HepG2 (cell line): Measurements from ENCODE around the gene IL17C. TPM values are rescaled to one million over a fixed set of nuclear protein-coding genes. Genes with fewer than 3 reads are reported as not detected.
"Not testable (repeated sequence)": the region's sequence is repeated elsewhere in the genome, so short reads cannot be mapped to it uniquely, and the experiment has no call there.

ENCODE experiments used
- ATAC-seq: fragments of 200-7000 bp; cut with Tn5 transposase; 3 replicates; pipeline ENCODE4 v1.9.1; 2020; ENCODE audit warnings: mild to moderate bottlenecking, moderate library complexity
- BruUV-seq: library from RNA; stranded (reverse); fragments of 400-500 nt; replicated peaks from 2 replicates; lab custom pipeline; 2021; lab: Mats Ljungman, UMichigan
- CTCF ChIA-PET: fragments of 300-600 bp; formaldehyde crosslinking; extraction: SDS; loops from one replicate; lab custom pipeline; 2021; ENCODE audit warnings: low total read pairs, inconsistent platforms, low intra/inter-chr PET ratio; lab: Yijun Ruan, JAX
- POLR2A ChIA-PET: fragments of 350-600 bp; sonication (Branson Sonifier 250); formaldehyde crosslinking; loops from one replicate; lab custom pipeline; 2020; ENCODE audit warnings: antibody characterized with exemption, inconsistent platforms; lab: Yijun Ruan, JAX
- DNase-seq: peaks from one replicate; pipeline ENCODE4 v3.0.0-alpha.2; 2015; ENCODE audit warnings: low spot score
- FAIRE-seq: peaks from 3 replicates; lab custom pipeline; 2011; peaks lifted over from hg19 to GRCh38; lab: Jason Lieb, UNC
- H2AFZ ChIP-seq: one replicate; pipeline ENCODE4 v1.6.1; 2011; ENCODE audit warnings: low read length, inconsistent platforms
- H3K27ac ChIP-seq: fragments of 300-600 bp; 3 replicates; pipeline ENCODE4 v1.8.0; 2011; ENCODE audit warnings: mixed run types, mild to moderate bottlenecking, mixed read lengths, low read length, inconsistent platforms; ENCODE audit not compliant: insufficient read depth; ENCODE audit errors: extremely low read length
- H3K27me3 ChIP-seq, 2 experiments: fragments of 200-600 bp in 1 of 2; 2 replicates in 1 of 2; 3 replicates in 1 of 2; pipeline versions ENCODE4 v1.6.0 to v1.8.0; 2011; ENCODE audit warnings: low read length in 2 of 2, mild to moderate bottlenecking in 2 of 2, moderate library complexity in 2 of 2, inconsistent platforms in 1 of 2; ENCODE audit not compliant: insufficient read depth in 2 of 2, control insufficient read depth in 1 of 2
- H3K36me3 ChIP-seq, 2 experiments: fragments of 200-600 bp in 1 of 2; replicated peaks in 1 of 2; 2 replicates in 1 of 2; 3 replicates in 1 of 2; pipeline versions ENCODE4 v1.5.1 to v1.8.0; 2011; ENCODE audit warnings: low read length in 2 of 2, inconsistent platforms in 1 of 2; ENCODE audit not compliant: insufficient read depth in 2 of 2, control insufficient read depth in 1 of 2
- H3K4me1 ChIP-seq: 2 replicates; pipeline ENCODE4 v1.5.1; 2012; ENCODE audit warnings: low read length, inconsistent platforms; ENCODE audit not compliant: insufficient read depth
- H3K4me2 ChIP-seq: 2 replicates; pipeline ENCODE4 v1.6.0; 2011; ENCODE audit warnings: low read depth, low read length, inconsistent platforms
- H3K4me3 ChIP-seq, 3 experiments: fragments of 200-600 bp in 1 of 3; sonication (generic), shearing (Covaris generic) in 1 of 3; replicated peaks in 1 of 3; 2 replicates each; pipeline ENCODE4 v1.5.1; 2011 to 2016; ENCODE audit warnings: low read length in 3 of 3, inconsistent platforms in 2 of 3, low read depth in 2 of 3, mild to moderate bottlenecking in 2 of 3, control low read depth in 1 of 3, mixed read lengths in 1 of 3; ENCODE audit not compliant: insufficient read depth in 1 of 3
- H3K79me2 ChIP-seq: one replicate; pipeline ENCODE4 v1.6.1; 2011; ENCODE audit warnings: low read length, inconsistent platforms; ENCODE audit not compliant: insufficient read depth
- H3K9ac ChIP-seq: 2 replicates; pipeline ENCODE4 v1.6.0; 2011; ENCODE audit warnings: mild to moderate bottlenecking, low read depth, low read length, inconsistent platforms; ENCODE audit not compliant: insufficient read depth
- H3K9me3 ChIP-seq: 2 replicates; pipeline ENCODE4 v1.5.1; 2012; ENCODE audit warnings: mild to moderate bottlenecking, low read length
- H4K20me1 ChIP-seq: 2 replicates; pipeline ENCODE4 v1.6.0; 2011; ENCODE audit warnings: inconsistent platforms, mild to moderate bottlenecking, low read length, moderate library complexity; ENCODE audit not compliant: insufficient read depth
- DPF2 ChIP-seq: sonication (generic); formaldehyde crosslinking; IDR thresholded peaks from 2 replicates; pipeline ENCODE4 v1.4.0; 2020; ENCODE audit warnings: mild to moderate bottlenecking, low read depth, missing genetic modification reagents, borderline replicate concordance
- EHMT2 ChIP-seq: fragments of 200-600 bp; sonication (generic); IDR thresholded peaks from 2 replicates; pipeline ENCODE4 v1.7.0; 2017; ENCODE audit warnings: antibody characterized with exemption, low read depth, low read length, borderline replicate concordance
- NCOA5 ChIP-seq: sonication (generic); formaldehyde crosslinking; IDR thresholded peaks from 2 replicates; pipeline ENCODE4 v1.4.0; 2020; ENCODE audit warnings: missing genetic modification reagents
- POLR2A ChIP-seq, 2 experiments: IDR thresholded peaks; 2 replicates each; pipeline ENCODE4 v1.6.1; 2011; ENCODE audit warnings: low read depth in 2 of 2, low read length in 2 of 2, mild to moderate bottlenecking in 1 of 2, moderate library complexity in 1 of 2; ENCODE audit not compliant: insufficient read depth in 1 of 2
- SETDB1 ChIP-seq: sonication (generic); formaldehyde crosslinking; IDR thresholded peaks from 2 replicates; pipeline ENCODE4 v1.5.1; 2020; ENCODE audit warnings: missing genetic modification reagents, mild to moderate bottlenecking, borderline replicate concordance
- SOX6 ChIP-seq, 2 experiments: fragments of 450-650 bp in 1 of 2; sonication (generic) in 1 of 2; formaldehyde crosslinking in 1 of 2; IDR thresholded peaks; 2 replicates each; pipeline versions ENCODE4 v1.4.0 to v1.6.1; 2017 to 2020; ENCODE audit warnings: antibody characterized with exemption in 1 of 2, mild to moderate bottlenecking in 1 of 2, missing genetic modification reagents in 1 of 2
- ZFP1 ChIP-seq: IDR thresholded peaks from 2 replicates; pipeline ENCODE4 v1.6.1; 2016
- ZFP36L1 ChIP-seq: sonication (generic); formaldehyde crosslinking; IDR thresholded peaks from 2 replicates; pipeline ENCODE4 v1.8.0; 2022; ENCODE audit warnings: mild to moderate bottlenecking, missing genetic modification reagents, moderate library complexity
- ZNF235 ChIP-seq: sonication (generic); formaldehyde crosslinking; IDR thresholded peaks from 2 replicates; pipeline ENCODE4 v1.8.1; 2023; ENCODE audit warnings: mild to moderate bottlenecking, missing genetic modification reagents, borderline replicate concordance
- ZNF256 ChIP-seq: sonication (generic); formaldehyde crosslinking; conservative IDR thresholded peaks from 2 replicates; pipeline ENCODE4 v1.4.0; 2020; ENCODE audit warnings: missing genetic modification reagents
- ZNF724P ChIP-seq: sonication (generic); formaldehyde crosslinking; IDR thresholded peaks from 2 replicates; pipeline ENCODE4 v1.8.0; 2022; ENCODE audit warnings: missing genetic modification reagents, borderline replicate concordance
- ZNF749 ChIP-seq: sonication (generic); formaldehyde crosslinking; IDR thresholded peaks from 2 replicates; pipeline ENCODE4 v1.8.0; 2022; ENCODE audit warnings: mild to moderate bottlenecking, missing genetic modification reagents, moderate library complexity, borderline replicate concordance
- ZNF768 ChIP-seq: sonication (generic); formaldehyde crosslinking; IDR thresholded peaks from 2 replicates; pipeline ENCODE4 v1.4.0; 2020; ENCODE audit warnings: missing genetic modification reagents
- ZNF782 ChIP-seq: sonication (generic); formaldehyde crosslinking; IDR thresholded peaks from 2 replicates; pipeline ENCODE4 v1.4.0; 2020; ENCODE audit warnings: missing genetic modification reagents, mild to moderate bottlenecking, borderline replicate concordance
- WGBS: methylation state at CpG from one replicate; pipeline ENCODE4 v1.1.6; 2017; ENCODE audit warnings: low lambda C conversion rate; 5-methylcytosine and 5-hydroxymethylcytosine counted together
- in situ Hi-C: cut with HindIII; loops from 2 replicates; pipeline ENCODE4 v1.10.0; 2017; ENCODE audit warnings: low pct_unique_long_range_greater_than_20kb; ENCODE audit not compliant: extremely low pct_ligation_motif_present
- intact Hi-C: fragments of 100-400 bp; cut with micrococcal nuclease; formaldehyde crosslinking; loops from one replicate; pipeline ENCODE4 v1.10.0; 2022; ENCODE audit not compliant: unreplicated experiment
- polyA plus RNA-seq, 8 experiments: library from polyadenylated mRNA; depleted of rRNA in 3 of 8; stranded (reverse) in 7 of 8; unstranded in 1 of 8; fragments of >200 nt; fragmentation: Illumina TruSeq in 4 of 8; extraction: Trizol in 4 of 8; gene quantifications; 2 replicates each; pipeline versions ENCODE4 v1.2.1 to v1.2.3, GENCODE V29; 2011 to 2016; ENCODE audit warnings: low read depth in 4 of 8, missing spikeins in 1 of 8, mixed read lengths in 1 of 8; ENCODE audit not compliant: insufficient read depth in 1 of 8
- total RNA-seq, 5 experiments: library from RNA; depleted of rRNA; stranded (reverse); fragments of >200 nt; fragmentation: Illumina TruSeq; extraction: Trizol; gene quantifications; 2 replicates each; pipeline ENCODE4 v1.2.3, GENCODE V29; 2016; ENCODE audit warnings: low read depth in 1 of 5

The IL17C gene
- total and polyA plus RNA-seq, 2 of the 13 experiments (the other 11 are each of a cell fraction or from before 2014, with no cell fraction given), result not detected

GRCh38 chr16:88667461-88667860, 29.1 kb downstream of the IL17C start (continued):
- peak; percentile 56; the same call in 1 of the 2 replicates for TF ChIP-seq ZNF768

GRCh38 chr16:88669493-88669892, 31.1 kb downstream of the IL17C start:
- BruUV-seq, intact Hi-C loops, H3K27ac ChIP-seq, ATAC-seq, CTCF ChIA-PET, in situ Hi-C loops, H2AFZ ChIP-seq, H3K4me3 ChIP-seq, H3K9me3 ChIP-seq, H3K36me3 ChIP-seq, H4K20me1 ChIP-seq, H3K9ac ChIP-seq, H3K27me3 ChIP-seq, H3K4me2 ChIP-seq, FAIRE-seq, DNase-seq: not testable (repeated sequence)
- peaks cover 17% of the 10 kb centered on the region for H3K79me2 ChIP-seq
- POLR2A ChIA-PET, result interaction anchor here (1.2 kb wide), 1 partner anchor 99 kb away, joined by 6 read pairs; the partner anchor contains the start of gene ZC3H18
- peaks cover 11% of the 10 kb centered on the region for H3K4me1 ChIP-seq
- peak; percentile 29; the same call in 1 of the 2 replicates for TF ChIP-seq ZNF768
- WGBS, result 97% methylated on average over 8 of the region's 8 CpGs

- H3K79me2 ChIP-seq, result peaks cover 12% of the 10 kb centered on the region
- no peaks in the 10 kb centered on the region for H3K9me3 ChIP-seq
- no TSS peak for BruUV-seq
- POLR2A ChIA-PET, result interaction anchor here (1.2 kb wide), 1 partner anchor 100 kb away, joined by 6 read pairs; the partner anchor contains the start of gene ZC3H18
- no peak overlapping the region for H3K4me3 ChIP-seq
- no peak for DNase-seq
- H3K4me1 ChIP-seq, result peaks cover 6% of the 10 kb centered on the region
- H3K36me3 ChIP-seq, result peaks cover 0 to 6% of the 10 kb centered on the region in 2 experiments; a peak in 3 of 5 replicates
- no peak overlapping the region for H3K9ac ChIP-seq
- in situ Hi-C loops, result no loop called here
- ATAC-seq, result no peak
- CTCF ChIA-PET, result no interaction called here
- no peak overlapping the region for H3K27ac ChIP-seq
- H3K4me2 ChIP-seq, result no peak overlapping the region
- H2AFZ ChIP-seq, result no peak overlapping the region
- intact Hi-C loops, result no loop called here
- TF ChIP-seq ZFP36L1 (CRISPR knock-in tag) (no peak), ZNF782 (CRISPR knock-in tag) (no peak), ZFP1 (CRISPR knock-in tag) (no peak), ZNF724P (CRISPR knock-in tag) (no peak), DPF2 (CRISPR knock-in tag) (no peak), POLR2A (IDR thresholded peaks at IDR 0.05; ENCODE audit: insufficient read depth in 1 of 2, low read depth in 2 of 2, low read length in 2 of 2) (peak in 1 of 2 experiments; percentile 31; a peak in 1 of 4 replicates), NCOA5 (CRISPR knock-in tag) (no peak), ZNF256 (CRISPR knock-in tag) (no peak), EHMT2 (no peak), ZNF235 (CRISPR knock-in tag) (0 out of 2 replicates have a peak, but pooled peaks have one; percentile 43), SOX6 (IDR thresholded peaks at IDR 0.05) (no peak), SOX6 (CRISPR knock-in tag; IDR thresholded peaks at IDR 0.05) (no peak), ZNF749 (CRISPR knock-in tag) (no peak), SETDB1 (CRISPR knock-in tag) (no peak)
- no peak for FAIRE-seq
- no peaks in the 10 kb centered on the region for H3K27me3 ChIP-seq
- H4K20me1 ChIP-seq, result peaks cover 2% of the 10 kb centered on the region; the same call in 1 of the 2 replicates
- WGBS, result 96% methylated on average over 10 of the region's 10 CpGs
Measured at GRCh38 chr16:88669980-88670379, 31.6 kb downstream of the IL17C start.
